Right renal pelvis (tissue), 4 donors: ENCODE measurements around the gene MINDY2. TPM values are rescaled to one million over a fixed set of nuclear protein-coding genes. Genes with fewer than 3 reads are reported as not detected.
"Not testable (repeated sequence)": the region's sequence is repeated elsewhere in the genome, so short reads cannot be mapped to it uniquely, and the experiment has no call there.

Experiments used
- DNase-seq, 4 donors: peaks; one replicate each; pipeline ENCODE4 v3.0.0-alpha.2; 2013; ENCODE audit warnings: low read depth in 4 of 4, low spot score in 3 of 4, missing footprints in 1 of 4
- polyA plus RNA-seq, 4 donors: library from polyadenylated mRNA; unstranded; fragments of 120-200 nt; gene quantifications; one replicate each; pipeline ENCODE4 v1.2.1, GENCODE V29; 2013; ENCODE audit not compliant: insufficient read length in 4 of 4

Gene MINDY2
- polyA plus RNA-seq, 4 donors = 27.0 to 35.5 (median 29.3) TPM

- no peak for DNase-seq
Measured at GRCh38 chr15:58752716-58753115, 18.4 kb upstream of the MINDY2 start.

- no peak for DNase-seq
Measured at GRCh38 chr15:58755350-58755749, 15.8 kb upstream of the MINDY2 start.

- no peak for DNase-seq
Measured at GRCh38 chr15:58755956-58756355, 15.1 kb upstream of the MINDY2 start.

- DNase-seq = no peak
Measured at GRCh38 chr15:58758141-58758540, 13.0 kb upstream of the MINDY2 start.

- no peak for DNase-seq
Measured at GRCh38 chr15:58760385-58761009, 10.6 kb upstream of the MINDY2 start.

GRCh38 chr15:58761010-58761388 is 10.1 kb upstream of the MINDY2 start:
- DNase-seq = no peak

GRCh38 chr15:58762285-58762684 is 8.8 kb upstream of the MINDY2 start:
- DNase-seq = no peak

- DNase-seq = no peak
Measured at GRCh38 chr15:58762731-58763130, 8.4 kb upstream of the MINDY2 start.

- no peak for DNase-seq
Measured at GRCh38 chr15:58764468-58764867, 6.6 kb upstream of the MINDY2 start.

- DNase-seq = no peak
Measured at GRCh38 chr15:58766290-58766689, 4.8 kb upstream of the MINDY2 start.

GRCh38 chr15:58768601-58769004 is 2.5 kb upstream of the MINDY2 start:
- DNase-seq = not testable (repeated sequence)

GRCh38 chr15:58770519-58770856 is 614 bp upstream of the MINDY2 start:
- no peak for DNase-seq

- DNase-seq = peak in 1 of 4 donors; percentile 36
Measured at GRCh38 chr15:58771621-58772250, 634 bp downstream of the MINDY2 start.

- DNase-seq = no peak
Measured at GRCh38 chr15:58773024-58773423, 1.9 kb downstream of the MINDY2 start.

- no peak for DNase-seq
Measured at GRCh38 chr15:58775402-58775801, 4.3 kb downstream of the MINDY2 start.

- no peak for DNase-seq
Measured at GRCh38 chr15:58777107-58777506, 6.0 kb downstream of the MINDY2 start.

GRCh38 chr15:58779554-58779953 is 8.5 kb downstream of the MINDY2 start:
- no peak for DNase-seq

- no peak for DNase-seq
Measured at GRCh38 chr15:58785355-58785754, 14.3 kb downstream of the MINDY2 start.

- no peak for DNase-seq
Measured at GRCh38 chr15:58788056-58788710, 17.1 kb downstream of the MINDY2 start.

GRCh38 chr15:58793862-58794261 is 22.8 kb downstream of the MINDY2 start:
- DNase-seq = peak in 3 of 4 donors; percentile 15 to 25 (median 16)

GRCh38 chr15:58795825-58796224 is 24.7 kb downstream of the MINDY2 start:
- DNase-seq = no peak

GRCh38 chr15:58797505-58797904 is 26.4 kb downstream of the MINDY2 start:
- DNase-seq = no peak
